HL-60 (cell line): ENCODE results near the gene CNN1.

Source experiments
- DNase-seq, 2 experiments: peaks; one replicate each; pipeline ENCODE4 v3.0.0-alpha.2; 2010 to 2020; ENCODE audit warnings: low read depth in 1 of 2, low spot score in 1 of 2
- H3K27ac ChIP-seq: fragments of 250-450 bp; sonication (Bioruptor Pico); replicated peaks from 2 replicates; pipeline ENCODE4 v1.5.1; 2020; ENCODE audit warnings: mild to moderate bottlenecking, moderate library complexity
- H3K27me3 ChIP-seq: fragments of 250-450 bp; sonication (Bioruptor Pico); 2 replicates; pipeline ENCODE4 v1.5.1; 2021; ENCODE audit warnings: mild to moderate bottlenecking, moderate library complexity; ENCODE audit not compliant: insufficient read depth, poor library complexity, severe bottlenecking
- H3K4me3 ChIP-seq: replicated peaks from 2 replicates; pipeline ENCODE4 v1.5.1; 2011; ENCODE audit warnings: mild to moderate bottlenecking, control low read depth, low read length; ENCODE audit not compliant: insufficient read depth
- GABPA ChIP-seq: IDR thresholded peaks from 2 replicates; pipeline ENCODE4 v1.6.1; 2012; ENCODE audit warnings: low read depth
- POLR2AphosphoS5 ChIP-seq: IDR thresholded peaks from 2 replicates; pipeline ENCODE4 v1.6.1; 2012; ENCODE audit warnings: low read depth
- SPI1 ChIP-seq: IDR thresholded peaks from 2 replicates; pipeline ENCODE4 v1.6.1; 2012; ENCODE audit warnings: low read depth, mild to moderate bottlenecking, borderline replicate concordance
- TF ChIP-seq, protein P1 (sequence below): IDR thresholded peaks from 2 replicates; pipeline ENCODE4 v1.6.1; 2012; ENCODE audit warnings: low read depth; ENCODE audit not compliant: insufficient replicate concordance
- TF ChIP-seq, protein P2 (sequence below): IDR thresholded peaks from one replicate; pipeline ENCODE4 v1.5.1; 2011; ENCODE audit warnings: low read length, control low read depth, inconsistent platforms; ENCODE audit not compliant: insufficient read depth

The CNN1 gene

DNA sequence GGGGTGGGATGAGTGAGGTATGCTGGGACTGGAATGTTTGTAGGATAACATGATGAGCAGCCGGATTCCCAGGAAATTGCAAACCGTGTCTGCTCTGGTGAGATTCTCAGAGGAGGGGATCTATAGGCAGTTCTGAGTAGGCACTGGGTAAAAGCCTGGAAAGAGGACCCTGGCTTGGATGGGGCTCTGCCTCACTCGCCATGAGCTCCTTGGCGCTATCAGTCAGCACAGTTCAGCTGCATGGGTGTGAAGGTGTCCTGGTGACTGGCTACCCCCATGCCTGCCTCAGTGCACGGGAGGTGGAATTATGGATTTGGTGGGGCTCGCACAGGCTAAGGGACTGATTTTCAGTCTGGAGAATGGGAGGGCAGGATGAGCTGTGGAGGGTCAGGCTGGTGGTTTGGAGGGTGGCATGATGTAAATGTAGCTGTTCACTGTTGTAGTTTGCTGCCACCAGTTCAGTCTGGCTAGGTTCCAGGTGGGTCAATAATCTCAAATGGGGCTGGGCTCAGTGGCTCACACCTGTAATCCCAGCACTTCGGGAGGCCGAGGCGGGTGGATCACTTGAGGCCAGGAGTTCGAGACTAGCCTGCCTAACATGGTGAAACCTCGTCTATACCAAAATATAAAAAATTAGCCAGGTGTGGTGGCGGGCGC lies 49.5 kb downstream of the CNN1 start:
- no peak for TF ChIP-seq GABPA
- TF ChIP-seq POLR2AphosphoS5: no peak
- TF ChIP-seq, protein P1, sequence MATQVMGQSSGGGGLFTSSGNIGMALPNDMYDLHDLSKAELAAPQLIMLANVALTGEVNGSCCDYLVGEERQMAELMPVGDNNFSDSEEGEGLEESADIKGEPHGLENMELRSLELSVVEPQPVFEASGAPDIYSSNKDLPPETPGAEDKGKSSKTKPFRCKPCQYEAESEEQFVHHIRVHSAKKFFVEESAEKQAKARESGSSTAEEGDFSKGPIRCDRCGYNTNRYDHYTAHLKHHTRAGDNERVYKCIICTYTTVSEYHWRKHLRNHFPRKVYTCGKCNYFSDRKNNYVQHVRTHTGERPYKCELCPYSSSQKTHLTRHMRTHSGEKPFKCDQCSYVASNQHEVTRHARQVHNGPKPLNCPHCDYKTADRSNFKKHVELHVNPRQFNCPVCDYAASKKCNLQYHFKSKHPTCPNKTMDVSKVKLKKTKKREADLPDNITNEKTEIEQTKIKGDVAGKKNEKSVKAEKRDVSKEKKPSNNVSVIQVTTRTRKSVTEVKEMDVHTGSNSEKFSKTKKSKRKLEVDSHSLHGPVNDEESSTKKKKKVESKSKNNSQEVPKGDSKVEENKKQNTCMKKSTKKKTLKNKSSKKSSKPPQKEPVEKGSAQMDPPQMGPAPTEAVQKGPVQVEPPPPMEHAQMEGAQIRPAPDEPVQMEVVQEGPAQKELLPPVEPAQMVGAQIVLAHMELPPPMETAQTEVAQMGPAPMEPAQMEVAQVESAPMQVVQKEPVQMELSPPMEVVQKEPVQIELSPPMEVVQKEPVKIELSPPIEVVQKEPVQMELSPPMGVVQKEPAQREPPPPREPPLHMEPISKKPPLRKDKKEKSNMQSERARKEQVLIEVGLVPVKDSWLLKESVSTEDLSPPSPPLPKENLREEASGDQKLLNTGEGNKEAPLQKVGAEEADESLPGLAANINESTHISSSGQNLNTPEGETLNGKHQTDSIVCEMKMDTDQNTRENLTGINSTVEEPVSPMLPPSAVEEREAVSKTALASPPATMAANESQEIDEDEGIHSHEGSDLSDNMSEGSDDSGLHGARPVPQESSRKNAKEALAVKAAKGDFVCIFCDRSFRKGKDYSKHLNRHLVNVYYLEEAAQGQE: no peak
- TF ChIP-seq, protein P2, sequence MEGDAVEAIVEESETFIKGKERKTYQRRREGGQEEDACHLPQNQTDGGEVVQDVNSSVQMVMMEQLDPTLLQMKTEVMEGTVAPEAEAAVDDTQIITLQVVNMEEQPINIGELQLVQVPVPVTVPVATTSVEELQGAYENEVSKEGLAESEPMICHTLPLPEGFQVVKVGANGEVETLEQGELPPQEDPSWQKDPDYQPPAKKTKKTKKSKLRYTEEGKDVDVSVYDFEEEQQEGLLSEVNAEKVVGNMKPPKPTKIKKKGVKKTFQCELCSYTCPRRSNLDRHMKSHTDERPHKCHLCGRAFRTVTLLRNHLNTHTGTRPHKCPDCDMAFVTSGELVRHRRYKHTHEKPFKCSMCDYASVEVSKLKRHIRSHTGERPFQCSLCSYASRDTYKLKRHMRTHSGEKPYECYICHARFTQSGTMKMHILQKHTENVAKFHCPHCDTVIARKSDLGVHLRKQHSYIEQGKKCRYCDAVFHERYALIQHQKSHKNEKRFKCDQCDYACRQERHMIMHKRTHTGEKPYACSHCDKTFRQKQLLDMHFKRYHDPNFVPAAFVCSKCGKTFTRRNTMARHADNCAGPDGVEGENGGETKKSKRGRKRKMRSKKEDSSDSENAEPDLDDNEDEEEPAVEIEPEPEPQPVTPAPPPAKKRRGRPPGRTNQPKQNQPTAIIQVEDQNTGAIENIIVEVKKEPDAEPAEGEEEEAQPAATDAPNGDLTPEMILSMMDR: no peak
- no peak for TF ChIP-seq SPI1
- Histone ChIP-seq H3K27ac (no peak overlapping the region), H3K4me3 (no peak overlapping the region), H3K27me3 (no peaks in the 10 kb centered on the region)
- no peak for DNase-seq

DNA sequence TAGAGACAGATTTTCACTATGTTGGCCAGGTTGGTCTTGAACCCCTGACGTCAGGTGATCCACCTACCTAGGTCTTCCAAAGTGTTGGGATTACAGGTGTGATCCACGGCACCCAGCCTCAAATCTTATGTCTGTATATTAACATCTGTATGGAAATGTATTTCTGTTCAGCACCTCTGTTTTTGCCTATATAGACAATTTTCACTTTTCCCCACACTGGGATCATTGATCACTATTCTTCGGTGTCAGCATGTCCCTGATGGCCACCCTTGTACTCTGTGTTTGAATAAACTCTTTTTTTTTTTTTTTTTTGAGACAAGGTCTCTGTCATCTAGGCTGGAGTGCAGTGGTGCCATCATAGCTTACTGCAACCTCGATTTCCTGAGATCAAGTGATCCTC lies 55.4 kb downstream of the CNN1 start:
- no peak overlapping the region for H3K4me3 ChIP-seq
- DNase-seq: no peak
- TF ChIP-seq GABPA: no peak
- TF ChIP-seq POLR2AphosphoS5: no peak
- TF ChIP-seq, protein P1: no peak
- TF ChIP-seq, protein P2: no peak
- no peak for TF ChIP-seq SPI1
- H3K27ac ChIP-seq: no peak overlapping the region
- no peaks in the 10 kb centered on the region for H3K27me3 ChIP-seq

DNA sequence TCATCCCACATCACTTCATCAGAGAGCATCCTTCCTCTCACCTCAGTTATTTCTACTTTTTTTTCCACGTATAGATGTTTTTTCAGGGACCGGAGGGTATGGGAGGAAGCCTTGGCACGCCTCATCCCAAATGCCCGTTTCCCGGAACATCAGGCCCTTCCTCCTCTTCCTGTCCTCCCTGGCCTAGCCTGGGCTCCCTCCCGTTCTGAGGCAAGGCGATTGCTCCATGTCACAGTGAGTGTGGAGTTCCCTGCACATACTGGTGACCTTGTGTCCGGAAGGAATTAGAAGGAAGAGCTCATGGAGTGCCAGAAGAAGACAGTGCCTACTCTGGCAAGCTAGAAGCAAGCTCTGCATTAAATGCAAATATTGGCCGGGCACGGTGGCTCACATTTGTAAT lies 57.5 kb downstream of the CNN1 start:
- TF ChIP-seq, protein P1: no peak
- TF ChIP-seq, protein P2: no peak
- TF ChIP-seq GABPA: no peak
- TF ChIP-seq SPI1: no peak
- TF ChIP-seq POLR2AphosphoS5: no peak
- DNase-seq: no peak
- H3K4me3 ChIP-seq: no peak overlapping the region
- no peak overlapping the region for H3K27ac ChIP-seq
- H3K27me3 ChIP-seq: no peaks in the 10 kb centered on the region
